NCI-H1048 (cell line): ENCODE measurements around the gene PAX5.

Source experiments
- DNase-seq: peaks from one replicate; lab custom pipeline; 2025; lab: John Stamatoyannopoulos, UW

Gene PAX5

DNA sequence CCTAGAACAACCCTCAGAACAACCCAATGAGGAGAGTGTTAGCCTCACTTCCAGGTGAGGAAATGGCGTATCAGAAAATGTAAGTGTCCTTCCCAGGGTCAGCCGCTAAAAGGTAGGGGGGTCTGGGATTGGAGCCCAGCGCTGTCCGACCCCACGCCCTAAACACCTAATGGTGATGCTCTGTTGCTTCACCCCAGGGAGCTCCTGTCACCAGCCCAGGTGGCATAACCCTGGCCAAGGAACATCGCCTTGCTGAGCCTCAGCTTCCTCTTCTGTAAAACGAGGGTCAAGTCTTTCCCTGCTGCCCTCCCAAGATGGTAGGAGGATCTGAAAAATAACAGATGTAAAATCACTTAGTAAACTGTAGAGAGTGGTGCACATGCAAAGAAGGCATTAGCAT, 132.5 kb downstream of the PAX5 start:
- DNase-seq = no peak

DNA sequence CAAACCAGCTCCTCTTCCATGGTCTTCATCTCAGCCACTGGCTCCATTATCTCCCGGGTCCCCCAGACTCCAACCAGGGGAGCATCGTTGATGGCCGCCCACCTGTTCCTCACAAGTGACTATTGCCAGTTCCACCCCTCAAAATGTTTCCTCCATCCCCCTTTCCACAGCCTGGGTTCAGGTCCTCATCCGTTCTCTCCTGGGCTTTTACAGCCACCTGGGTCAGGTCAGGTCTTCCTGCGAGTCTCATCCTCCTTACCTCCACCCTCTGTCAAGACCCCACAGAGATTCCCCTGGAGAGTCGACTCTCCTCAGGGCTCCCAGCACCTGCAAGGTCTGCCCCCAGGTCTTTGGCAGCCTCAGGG, 133.2 kb downstream of the PAX5 start:
- no peak for DNase-seq

DNA sequence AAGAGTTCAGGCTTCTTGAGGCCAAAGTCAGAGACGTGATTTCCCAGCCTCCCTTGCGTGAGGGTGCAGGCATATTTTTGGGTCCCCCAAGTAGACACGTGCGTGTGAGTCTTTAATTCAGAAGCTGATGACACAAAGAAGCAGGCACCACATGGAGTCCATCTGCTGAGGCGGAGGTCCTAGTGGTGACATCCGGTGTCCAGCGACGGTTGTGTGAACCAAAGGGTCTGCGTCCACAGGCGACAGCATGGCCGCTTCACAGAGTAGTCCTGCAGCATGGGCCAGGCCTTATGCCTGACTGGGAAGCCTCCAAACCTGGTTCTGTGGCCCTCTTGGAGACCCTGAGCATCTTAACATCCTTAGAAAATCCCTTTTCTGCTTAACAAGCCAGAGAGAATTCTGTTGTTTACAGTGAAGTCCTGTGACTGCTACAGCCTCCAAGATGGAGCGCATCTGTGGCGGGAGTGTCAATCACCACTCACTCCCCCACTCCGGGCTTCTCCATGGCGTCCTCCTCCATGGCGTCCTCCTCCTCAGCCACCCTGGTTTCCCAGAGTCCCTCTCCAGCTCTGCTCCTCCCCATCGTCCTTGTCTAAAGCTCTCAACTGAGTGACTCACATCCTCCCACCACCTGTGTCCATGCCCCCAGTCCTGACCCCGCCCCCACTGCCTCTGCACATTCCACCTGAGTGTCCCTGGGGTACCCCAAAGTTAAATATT, 133.8 kb downstream of the PAX5 start:
- DNase-seq = no peak

- DNase-seq = no peak
These were observed 134.7 kb downstream of the PAX5 start for GRCh38 chr9:36899406-36899805.

DNA sequence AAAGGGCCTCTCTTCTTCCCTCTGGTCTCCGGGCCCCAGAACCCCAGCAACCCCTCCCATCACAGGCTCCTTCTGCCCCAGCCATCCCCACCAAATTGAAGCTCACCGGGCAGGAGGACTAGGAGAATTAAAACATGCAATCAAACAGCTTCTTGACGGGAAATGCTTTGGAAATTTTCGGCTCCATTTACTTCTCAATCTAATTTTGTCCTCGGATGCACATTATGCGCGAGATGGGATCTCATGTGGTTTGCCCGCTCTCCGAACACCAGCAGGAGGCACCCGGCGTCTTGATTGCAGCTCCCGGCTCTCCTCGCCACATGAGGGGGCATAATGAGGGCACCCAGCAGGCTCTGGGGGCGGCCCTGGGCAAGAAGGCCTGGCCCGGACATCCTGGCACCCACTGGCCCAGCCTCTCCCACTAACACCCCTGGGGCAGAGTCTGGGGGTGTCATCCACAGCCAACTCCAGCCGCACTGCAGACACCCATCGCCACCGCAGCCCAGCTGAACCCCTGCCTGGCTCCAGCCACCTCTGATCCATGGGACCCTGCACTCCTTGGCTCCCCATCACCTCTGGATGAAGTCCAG, 135.5 kb downstream of the PAX5 start:
- no peak for DNase-seq

DNA sequence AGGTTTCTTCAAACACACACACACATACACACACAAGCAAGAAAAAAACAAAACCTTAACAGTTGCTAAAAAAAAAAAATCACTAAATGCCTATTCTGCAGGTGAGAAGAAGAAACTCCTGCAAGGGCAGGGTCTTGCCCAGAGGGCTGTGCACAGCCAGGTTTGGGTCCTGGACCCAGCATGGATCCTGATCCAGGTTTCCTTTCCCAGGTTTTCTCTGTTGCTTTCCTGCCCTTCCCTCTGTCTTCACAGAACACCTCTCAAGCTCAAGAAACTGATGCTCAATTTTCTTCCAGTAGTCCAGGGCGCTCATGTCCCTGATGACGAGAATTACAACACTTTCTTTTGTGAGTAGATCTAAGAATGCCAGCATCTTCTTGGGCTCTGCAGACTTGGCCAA, 136.6 kb downstream of the PAX5 start:
- no peak for DNase-seq

DNA sequence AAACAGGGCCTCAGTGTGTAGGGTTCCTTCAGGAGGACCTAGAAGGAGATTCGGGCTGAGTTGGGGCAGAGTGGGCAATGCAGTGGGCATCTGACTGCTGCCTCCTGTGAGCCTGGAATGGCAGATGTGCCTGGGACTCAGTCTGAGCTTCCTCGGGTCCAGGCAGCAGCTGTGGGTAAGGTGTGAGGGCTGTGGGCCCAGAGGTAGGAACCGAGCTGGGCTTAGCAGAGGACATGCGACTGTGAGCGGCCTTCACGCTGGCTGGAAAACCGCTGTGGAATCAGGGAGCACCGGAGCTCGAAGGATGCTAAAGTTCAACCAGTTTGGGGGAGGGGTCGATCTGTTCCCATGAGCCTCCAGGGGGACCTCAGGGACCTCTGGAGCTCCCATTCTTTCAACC, 137.0 kb downstream of the PAX5 start:
- no peak for DNase-seq

- no peak for DNase-seq
These were observed 137.8 kb downstream of the PAX5 start for GRCh38 chr9:36896296-36896695.

DNA sequence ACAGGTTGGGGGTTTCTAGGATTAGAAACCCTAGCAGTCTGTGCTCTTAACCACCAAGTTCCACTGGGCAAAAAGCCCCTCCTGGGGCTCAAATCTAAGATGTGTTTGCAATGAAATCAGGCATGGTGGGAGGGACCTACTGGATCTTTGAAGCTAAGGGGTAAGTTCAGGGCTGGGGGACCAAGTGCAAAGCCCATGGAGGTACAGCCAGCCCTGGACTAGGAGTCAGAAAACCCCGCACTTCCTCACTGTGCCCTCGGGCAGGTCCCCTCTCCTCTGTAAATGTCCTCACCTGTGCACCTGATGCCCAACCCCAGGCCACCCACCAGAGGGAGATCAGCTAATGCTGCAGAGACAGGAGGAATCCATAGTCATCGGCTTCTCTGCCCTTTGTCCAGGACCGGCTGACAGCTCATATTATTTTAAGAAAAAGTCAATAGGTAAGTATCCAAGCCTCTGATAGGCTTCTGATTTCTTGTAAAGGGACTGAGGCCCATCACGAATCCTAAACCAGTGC, 138.3 kb downstream of the PAX5 start:
- DNase-seq = no peak

DNA sequence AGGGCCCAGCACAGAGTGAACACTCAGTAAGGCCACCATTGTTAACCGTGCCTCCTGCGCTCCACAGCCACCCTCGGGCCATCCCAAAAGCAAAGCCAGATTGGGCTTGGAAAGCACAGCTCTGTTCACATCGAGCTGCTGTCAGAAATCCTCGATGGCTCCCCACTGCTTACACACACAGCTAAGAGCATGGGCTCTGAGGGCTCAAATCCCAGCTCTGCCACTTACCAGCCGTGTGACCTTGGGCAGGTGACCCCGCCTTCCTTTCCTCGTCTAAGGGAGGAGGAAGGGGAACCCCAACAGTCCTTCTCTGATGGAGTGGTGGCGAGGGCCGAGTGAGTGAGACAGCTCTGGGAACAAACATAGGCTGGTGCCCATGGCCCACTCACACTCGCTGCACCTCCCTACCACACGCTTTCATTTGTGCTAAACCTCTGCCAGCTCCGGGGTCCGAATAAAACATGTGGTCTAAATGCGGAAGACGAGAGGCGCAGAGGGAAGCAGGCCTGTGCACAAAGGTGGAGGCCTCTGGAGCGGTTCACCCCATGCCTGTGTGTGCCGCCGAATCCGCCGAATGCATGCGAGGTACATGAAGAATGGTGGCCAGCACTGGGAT, 139.3 kb downstream of the PAX5 start:
- no peak for DNase-seq

- no peak for DNase-seq
These were observed 140.2 kb downstream of the PAX5 start for GRCh38 chr9:36893911-36894310.

- DNase-seq = no peak
These were observed 140.9 kb downstream of the PAX5 start for GRCh38 chr9:36893184-36893583.

DNA sequence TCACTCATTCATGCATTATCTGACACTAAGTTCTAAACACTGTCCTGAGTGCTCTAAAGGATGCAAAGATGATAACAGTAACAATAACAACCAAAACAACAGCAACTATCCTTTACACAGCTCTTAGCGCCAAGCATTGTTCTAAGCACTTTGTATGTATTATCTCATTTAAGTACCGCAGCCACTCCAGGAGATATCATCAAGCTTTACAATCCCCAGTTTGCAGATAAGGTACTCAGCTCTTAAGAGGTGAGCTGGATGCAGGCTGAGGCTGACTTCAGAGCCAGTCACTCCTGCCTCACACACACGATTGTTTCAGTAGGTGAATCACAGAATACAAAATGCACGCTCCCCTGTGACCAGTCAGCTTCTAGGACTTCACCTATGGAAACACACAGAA, 141.8 kb downstream of the PAX5 start:
- no peak for DNase-seq

GRCh38 chr9:36891341-36891811, 142.7 kb downstream of the PAX5 start:
- no peak for DNase-seq

DNA sequence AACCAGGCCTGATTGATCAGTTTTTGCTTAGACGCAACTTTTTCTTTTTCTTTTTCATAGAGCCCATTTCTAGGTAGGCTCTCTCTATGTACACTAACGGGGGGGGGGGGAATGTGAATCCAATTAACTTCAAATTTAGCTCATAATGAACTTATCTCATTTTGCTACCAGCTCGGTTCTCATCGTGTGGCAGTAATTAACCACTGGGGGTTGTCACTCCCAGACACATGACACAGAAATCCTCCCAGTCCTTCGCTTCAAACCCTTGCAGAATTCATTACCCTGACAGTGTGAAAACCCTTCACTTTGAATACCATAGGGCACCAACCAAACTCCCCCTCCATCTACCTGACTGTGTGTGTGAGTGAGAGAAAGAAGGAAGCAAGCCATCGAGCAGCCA, 144.2 kb downstream of the PAX5 start:
- DNase-seq = no peak

DNA sequence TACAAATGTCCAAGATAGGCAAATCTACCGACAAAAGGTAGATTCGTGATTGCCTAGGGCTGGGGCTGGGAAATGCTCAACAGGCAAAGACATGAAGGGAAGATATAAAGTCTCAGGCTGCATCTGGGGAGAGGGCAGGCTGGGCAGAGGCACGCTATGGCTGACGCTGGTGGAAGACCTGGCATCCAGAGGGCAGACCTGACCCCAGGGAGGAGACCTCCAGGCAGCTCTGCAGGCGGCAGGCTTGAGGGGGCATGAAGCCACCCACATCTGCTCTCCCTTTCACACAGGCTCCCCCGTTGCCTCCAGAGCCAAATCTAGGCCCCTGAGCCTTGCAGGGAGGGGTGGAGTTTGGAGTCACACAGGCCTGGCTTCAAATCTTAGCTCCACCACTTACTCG, 145.5 kb downstream of the PAX5 start:
- DNase-seq = no peak

DNA sequence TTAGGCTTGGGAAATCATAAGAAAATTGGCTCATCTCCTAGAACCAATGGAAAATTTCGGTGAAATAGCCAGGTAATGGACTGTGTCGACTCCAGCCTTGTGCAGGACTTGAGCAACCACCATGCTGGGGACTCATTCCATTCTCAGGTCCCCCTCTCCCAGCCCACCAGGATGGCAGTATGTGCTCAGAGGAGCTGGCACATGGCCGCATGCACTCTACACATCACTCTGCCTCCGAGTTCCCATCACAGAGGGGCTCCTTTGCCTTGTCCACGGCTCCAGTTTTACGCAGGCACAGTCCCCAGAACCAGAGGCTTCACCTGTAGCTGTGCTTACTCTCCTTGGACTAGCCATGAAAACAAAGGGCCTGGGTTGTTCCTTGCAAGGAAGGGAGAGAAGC, 149.3 kb downstream of the PAX5 start:
- no peak for DNase-seq

- DNase-seq = no peak
These were observed 151.5 kb downstream of the PAX5 start for GRCh38 chr9:36882594-36882993.

GRCh38 chr9:36881743-36882441, 152.2 kb downstream of the PAX5 start:
- no peak for DNase-seq

GRCh38 chr9:36881316-36881715, 152.8 kb downstream of the PAX5 start:
- DNase-seq = no peak

GRCh38 chr9:36880075-36880474, 154.0 kb downstream of the PAX5 start:
- no peak for DNase-seq
